HG03280 (cell line): Measurements from ENCODE around the gene KRTAP4-7.
"Not testable (repeated sequence)": the region's sequence is repeated elsewhere in the genome, so short reads cannot be mapped to it uniquely, and the experiment has no call there.

ENCODE experiments used
- ATAC-seq: cut with Tn5 transposase; IDR thresholded peaks from one replicate; pipeline ENCODE4 v1.9.1; 2021; ENCODE audit warnings: mild to moderate bottlenecking, moderate library complexity; ENCODE audit not compliant: unreplicated experiment

KRTAP4-7 gene

DNA sequence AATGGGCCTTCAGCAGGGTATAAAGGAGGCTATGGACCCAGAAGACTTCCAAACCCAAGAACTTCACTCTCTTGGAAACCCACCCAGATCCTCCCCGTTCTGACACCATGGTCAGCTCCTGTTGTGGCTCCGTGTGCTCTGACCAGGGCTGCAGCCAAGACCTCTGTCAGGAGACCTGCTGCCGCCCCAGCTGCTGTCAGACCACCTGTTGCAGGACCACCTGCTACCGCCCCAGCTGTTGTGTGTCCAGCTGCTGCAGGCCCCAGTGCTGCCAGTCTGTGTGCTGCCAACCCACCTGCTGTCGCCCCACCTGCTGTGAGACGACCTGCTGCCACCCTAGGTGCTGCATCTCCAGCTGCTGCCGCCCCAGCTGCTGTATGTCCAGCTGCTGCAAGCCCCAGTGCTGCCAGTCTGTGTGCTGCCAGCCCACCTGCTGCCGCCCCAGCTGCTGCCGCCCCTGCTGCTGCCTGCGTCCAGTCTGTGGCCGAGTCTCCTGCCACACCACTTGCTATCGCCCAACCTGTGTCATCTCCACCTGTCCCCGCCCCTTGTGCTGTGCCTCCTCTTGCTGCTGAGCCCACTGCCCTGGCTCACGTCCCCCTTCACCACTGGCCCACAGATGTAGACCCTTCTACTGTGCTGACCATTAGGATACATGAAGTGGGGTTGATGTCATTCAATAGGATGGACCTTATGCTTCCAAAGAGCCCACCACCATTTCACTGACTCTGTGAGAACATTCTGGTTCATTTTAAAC, at the start of gene KRTAP4-7:
Gene KRTAP4-7 (plus strand): TSS at position 51 of the 757 bp plus-strand sequence. CDS start 57 bp downstream, at position 108.
- not testable (repeated sequence) for ATAC-seq

DNA sequence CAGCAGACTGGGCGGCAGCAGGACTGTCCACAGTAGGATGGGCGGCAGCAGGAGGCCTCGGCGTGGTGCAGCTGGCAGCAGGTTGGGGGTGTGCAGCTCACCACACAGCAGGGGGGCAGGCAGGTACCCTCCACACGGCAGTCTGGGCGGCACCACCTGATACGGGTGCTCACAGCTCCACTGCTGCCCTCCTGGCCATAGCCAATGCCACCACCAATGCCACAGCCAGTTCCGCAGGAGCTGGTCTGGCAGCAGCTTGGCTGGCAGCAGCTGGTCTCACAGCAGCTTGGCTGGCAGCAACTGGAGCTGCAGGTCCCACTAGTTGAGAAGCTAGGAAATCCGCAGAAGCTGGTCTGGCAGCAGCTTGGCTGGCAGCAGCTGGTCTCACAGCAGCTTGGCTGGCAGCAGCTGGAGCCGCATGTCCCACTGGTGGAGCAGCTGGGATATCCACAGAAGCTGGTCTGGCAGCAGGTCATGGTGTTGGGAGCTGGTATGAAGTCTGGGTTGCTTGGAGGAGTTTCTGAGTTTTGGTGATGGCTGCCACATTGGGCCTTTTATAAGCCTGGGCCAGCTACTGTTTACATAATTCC, 49.5 kb upstream of the KRTAP4-7 start, which contains the start of gene KRTAP1-3:
Gene KRTAP1-3 (minus strand): TSS at position 529 of the 590 bp plus-strand sequence. CDS start 53 bp downstream, at position 476.
- not testable (repeated sequence) for ATAC-seq

DNA sequence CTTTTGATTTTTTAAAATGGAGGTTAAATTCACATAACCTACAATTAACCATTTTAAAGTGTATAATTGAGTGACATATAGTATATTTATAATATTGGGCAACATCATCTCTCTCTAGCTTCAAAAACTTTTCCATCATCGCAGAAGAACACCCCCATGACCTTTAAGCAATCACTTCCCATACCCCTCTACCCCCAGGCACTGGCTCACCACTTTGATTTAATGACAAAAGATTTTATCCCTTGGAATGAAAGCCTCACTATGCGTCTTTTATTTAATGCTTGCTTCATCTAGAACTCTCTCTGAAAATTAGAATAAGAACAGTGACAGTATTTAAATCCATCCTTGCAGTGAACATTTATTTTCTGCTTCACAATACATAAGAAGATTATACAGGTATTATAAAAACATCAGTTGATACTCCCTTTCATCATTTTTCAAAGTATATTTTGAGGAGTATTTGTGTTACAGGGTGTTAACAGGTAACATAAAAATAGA, 46.0 kb upstream of the KRTAP4-7 start:
- ATAC-seq = no peak

DNA sequence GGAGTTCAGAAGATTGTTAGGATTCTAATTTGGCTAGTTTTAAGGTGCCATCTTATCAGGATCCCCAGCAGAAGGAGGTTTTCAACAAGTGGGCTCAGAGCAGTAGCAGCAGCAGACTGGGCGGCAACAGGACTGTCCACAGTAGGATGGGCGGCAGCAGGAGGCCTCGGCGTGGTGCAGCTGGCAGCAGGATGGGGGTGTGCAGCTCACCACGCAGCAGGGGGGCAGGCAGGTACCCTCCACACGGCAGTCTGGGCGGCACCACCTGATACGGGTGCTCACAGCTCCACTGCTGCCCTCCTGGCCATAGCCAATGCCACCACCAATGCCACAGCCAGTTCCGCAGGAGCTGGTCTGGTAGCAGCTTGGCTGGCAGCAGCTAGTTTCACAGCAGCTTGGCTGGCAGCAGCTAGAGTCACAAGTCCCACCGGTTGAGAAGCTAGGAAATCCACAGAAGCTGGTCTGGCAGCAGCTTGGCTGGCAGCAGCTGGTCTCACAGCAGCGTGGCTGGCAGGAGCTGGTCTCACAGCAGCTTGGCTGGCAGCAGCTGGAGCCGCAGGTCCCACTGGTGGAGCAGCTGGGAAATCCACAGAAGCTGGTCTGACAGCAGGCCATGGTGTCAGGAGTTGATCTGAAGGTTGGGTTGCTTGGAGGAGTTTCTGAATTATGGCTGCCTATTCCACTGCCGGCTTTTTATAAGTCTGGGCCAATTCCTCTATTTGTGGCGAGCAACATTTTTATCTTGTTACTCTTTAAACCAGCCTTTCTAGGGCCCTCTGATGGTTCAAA, 43.0 kb upstream of the KRTAP4-7 start, which contains the start of gene KRTAP1-1:
Gene KRTAP1-1 (minus strand): TSS at position 668 of the 789 bp plus-strand sequence. CDS start 53 bp downstream, at position 615.
- not testable (repeated sequence) for ATAC-seq

DNA sequence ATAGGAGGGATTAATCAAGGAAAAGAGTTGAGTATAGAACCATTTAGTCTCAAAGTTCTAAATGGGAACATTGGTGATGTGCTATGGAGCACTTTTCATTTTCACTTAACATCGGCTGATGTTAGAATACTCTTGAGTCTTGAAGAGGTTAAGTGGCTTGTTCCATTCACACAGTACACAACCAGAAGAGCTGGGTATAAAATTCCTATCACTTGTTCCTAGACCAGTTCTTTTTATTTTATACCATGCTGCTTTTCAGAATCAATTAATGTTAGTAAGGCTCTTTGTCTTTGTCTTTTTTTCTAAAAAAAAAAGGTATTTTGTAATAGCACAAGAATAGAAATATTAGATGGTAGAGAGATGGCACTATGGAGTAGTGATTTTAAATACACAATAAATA, 41.0 kb upstream of the KRTAP4-7 start:
- ATAC-seq = no peak

DNA sequence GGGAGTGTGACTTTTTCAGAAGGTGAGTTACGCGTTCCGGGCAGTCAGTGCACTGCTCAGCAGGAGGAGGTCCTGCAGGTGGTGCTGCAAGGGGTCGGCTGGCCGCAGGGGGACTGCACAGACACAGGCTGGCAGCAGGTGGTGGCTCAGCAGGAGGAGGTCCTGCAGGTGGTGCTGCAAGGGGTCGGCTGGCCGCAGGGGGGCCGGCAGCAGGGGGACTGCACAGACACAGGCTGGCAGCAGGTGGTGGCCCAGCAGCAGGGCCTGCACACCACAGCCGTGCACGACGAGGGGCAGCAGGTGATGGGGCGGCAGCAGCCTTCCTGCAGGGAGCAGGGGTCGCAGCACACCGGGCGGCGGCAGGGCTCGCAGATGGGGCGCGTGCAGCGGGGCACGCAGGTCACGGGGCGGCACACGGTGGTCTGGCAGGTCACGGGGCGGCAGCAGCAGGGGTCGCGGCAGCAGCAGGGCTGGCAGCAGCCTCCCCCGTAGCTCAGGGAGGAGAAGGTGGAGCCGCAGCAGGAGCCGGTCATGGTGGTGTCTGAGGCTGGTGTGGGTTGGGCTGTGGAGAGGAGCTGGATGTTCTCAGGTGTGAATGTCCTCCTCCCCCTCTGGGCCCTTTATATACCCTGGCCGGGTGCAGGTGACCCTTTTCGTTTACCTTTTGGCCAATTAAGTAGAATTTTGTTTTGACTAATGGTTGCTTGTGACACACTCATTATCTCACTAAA, 37.0 kb upstream of the KRTAP4-7 start, which contains the start of gene KRTAP2-1:
Gene KRTAP2-1 (minus strand): TSS at position 582 of the 731 bp plus-strand sequence. CDS start 49 bp downstream, at position 533.
- not testable (repeated sequence) for ATAC-seq

DNA sequence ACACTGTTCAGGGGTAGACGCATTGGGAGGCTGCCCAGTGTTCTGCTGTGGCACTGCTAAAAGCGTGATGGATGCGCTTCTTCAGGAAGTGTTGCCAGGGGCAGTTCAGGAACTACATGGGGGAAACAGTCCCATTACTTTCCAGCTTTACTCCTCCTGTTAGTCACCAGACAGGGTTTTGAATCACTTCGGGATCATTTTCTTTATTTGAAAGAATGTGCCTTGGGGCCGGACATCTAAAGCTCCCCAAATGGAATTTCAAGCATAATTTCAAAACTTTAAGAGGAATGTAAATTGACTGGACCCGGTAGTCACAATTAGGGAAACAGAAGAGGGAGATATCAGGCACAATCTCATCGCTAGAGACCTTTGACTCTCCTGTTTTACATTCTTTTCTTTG, 35.5 kb upstream of the KRTAP4-7 start:
- ATAC-seq = no peak

DNA sequence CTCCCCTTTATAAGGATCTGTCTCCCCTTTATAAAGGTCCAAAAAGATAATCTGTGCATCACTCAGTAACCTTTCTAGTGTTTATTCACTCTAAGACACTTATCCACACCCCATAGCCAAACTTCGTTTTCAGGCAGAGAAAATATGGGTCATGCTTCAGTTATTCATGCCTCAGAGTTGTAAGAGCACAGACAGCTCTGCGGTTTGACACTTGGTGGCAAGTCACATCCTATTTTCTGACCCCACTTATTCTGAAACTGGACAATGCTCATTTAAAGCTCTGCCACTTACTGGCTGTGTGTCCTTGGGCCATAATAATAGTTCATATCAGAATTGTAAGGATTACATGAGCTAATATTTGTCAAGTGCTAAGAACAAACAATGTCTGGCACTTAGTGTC, 34.8 kb upstream of the KRTAP4-7 start:
- ATAC-seq = no peak

DNA sequence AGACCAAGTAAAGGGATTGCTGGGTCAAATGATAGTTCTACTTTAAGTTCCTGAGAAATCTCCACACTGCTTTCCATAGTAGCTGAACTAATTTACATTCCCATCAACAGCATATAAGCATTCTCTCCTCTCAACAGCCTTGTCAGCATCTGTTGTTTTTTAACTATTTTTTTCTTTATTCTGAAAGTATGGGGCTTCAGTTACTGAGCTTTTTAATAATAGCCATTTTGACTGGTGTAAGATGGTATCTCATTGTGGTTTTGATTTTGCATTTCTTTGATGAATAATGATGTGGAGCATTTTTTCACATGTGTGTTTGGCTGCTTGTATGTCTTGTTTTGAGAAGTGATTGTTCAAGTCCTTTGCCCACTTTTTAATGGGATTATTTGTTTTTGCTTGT, 31.4 kb upstream of the KRTAP4-7 start:
- no peak for ATAC-seq

DNA sequence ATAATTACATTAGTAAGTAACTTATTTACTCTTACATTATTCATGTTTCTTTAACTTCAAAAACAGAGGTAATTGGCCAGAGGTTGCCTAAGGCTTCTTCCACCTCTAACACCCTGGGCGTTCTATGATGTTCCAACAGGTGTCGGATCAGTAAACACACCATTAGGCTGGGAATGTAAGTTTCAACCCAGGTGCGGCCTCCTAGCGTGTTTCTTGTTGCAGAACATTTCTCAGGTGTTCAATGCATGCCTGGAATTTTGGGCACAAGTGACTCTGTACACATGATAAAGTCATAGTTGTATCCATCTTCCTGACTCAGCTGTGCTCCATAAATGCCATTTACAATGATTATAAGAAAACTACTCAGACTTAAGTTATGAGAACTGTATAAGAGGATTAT, 29.9 kb upstream of the KRTAP4-7 start:
- no peak for ATAC-seq

DNA sequence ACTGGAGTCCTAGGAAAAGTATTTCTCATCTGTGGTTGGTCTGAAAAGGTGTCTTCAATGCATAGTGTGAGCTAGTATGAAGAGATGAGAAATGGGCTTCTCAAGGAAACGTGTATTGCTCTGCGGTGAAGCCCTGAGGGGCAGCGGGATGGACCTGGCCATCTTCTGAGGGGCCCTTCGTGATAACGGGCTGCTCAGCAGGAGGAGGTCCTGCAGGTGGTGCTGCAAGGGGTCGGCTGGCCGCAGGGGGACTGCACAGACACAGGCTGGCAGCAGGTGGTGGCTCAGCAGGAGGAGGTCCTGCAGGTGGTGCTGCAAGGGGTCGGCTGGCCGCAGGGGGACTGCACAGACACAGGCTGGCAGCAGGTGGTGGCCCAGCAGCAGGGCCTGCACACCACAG, 29.4 kb upstream of the KRTAP4-7 start:
- not testable (repeated sequence) for ATAC-seq

DNA sequence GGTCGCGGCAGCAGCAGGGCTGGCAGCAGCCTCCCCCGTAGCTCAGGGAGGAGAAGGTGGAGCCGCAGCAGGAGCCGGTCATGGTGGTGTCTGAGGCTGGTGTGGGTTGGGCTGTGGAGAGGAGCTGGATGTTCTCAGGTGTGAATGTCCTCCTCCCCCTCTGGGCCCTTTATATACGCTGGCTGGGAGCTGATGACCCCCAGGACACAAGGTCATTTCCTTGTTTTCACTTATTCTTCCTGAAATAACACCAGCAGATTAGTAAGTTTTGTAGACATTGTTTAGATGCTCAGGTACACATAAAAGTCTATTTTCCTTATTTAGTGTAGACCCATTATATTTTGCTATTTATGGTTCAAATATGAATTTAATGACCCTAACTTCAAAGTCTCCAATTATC, 28.8 kb upstream of the KRTAP4-7 start, which contains the start of gene KRTAP2-2:
Gene KRTAP2-2 (minus strand): TSS at position 101 of the 400 bp plus-strand sequence. CDS start 19 bp downstream, at position 82.
- ATAC-seq = not testable (repeated sequence)

DNA sequence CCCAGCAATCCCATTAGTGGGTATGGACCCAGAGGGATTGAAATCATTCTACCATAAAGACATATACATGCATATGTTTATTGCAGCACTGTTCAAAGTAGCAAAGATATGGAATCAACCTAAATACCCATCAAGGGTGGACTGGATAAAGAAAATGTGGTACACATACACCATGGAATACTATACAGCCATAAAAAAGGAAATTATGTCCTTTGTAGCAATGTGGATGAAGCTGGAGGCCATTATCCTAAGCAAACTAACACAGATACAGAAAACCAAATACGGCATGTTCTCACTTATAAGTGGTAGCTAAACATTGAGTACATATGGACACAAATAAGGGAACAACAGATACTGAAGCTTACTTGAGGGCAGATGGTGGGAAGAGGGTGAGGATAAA, 26.4 kb upstream of the KRTAP4-7 start:
- ATAC-seq = no peak

DNA sequence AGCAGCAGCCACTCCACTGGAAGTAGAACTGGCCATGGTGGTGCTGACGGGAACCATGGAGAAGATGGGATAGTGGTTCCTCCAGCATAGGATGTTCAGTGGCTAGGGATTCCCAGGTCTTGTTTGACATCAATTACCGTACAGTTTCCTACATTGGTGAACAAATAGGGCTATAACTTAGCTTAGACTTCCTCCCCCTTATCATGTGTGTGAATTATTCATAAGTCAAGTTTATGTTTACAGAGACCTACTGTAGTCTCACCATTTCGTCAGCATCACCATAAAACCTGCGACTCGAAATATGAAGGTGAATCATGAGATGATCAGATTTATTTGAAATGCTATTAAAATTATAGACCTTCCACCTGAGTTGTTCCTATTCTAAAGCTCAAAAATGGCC, 25.2 kb upstream of the KRTAP4-7 start:
- ATAC-seq = no peak

DNA sequence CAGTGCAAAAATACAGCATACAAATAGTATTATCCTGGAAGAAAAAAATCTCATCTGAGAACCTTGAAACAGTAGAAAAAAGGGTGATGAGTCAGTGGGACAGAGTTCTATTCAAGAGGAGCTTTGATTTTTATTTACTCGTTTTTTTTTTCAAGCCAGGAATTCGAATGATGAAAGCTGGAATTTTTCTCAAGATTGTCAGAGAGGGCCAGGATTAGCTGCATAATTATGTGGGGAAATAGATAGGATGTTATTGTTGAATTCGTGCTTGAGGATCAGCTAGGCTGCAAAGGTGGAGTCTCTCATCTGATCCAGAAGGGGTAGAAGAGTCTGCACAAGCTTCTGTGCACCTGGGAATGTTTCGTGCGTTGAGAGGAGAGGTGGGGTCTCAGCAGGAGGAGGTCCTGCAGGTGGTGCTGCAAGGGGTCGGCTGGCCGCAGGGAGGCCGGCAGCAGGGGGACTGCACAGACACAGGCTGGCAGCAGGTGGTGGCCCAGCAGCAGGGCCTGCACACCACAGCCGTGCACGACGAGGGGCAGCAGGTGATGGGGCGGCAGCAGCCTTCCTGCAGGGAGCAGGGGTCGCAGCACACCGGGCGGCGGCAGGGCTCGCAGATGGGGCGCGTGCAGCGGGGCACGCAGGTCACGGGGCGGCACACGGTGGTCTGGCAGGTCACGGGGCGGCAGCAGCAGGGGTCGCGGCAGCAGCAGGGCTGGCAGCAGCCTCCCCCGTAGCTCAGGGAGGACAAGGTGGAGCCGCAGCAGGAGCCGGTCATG, 24.5 kb upstream of the KRTAP4-7 start:
- ATAC-seq = not testable (repeated sequence)

DNA sequence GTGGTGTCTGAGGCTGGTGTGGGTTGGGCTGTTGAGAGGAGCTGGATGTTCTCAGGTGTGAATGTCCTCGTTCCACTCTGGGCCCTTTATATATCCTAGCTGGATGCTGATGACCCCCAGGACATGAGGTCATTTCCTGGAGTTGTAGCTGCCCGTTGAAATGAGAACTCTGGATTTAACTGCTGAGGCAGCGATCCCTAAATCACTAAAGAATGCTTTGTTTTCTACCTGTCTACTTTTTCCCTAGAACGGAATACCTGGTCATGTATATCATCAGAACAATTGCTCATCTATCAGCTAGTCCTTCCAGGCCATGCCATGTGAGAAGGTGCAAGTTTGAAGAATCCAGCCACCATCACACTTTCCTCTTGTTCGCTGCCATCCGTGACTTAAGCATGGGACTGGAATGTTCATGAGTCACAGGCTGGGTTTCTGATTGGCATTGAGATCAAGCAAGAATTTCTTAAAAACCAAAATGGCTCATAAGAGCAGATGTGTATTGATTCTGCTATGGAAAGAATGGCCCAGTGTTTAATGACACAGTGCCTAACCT, 23.8 kb upstream of the KRTAP4-7 start, which contains the start of gene KRTAP2-3:
Gene KRTAP2-3 (minus strand): TSS at position 63 of the 553 bp plus-strand sequence. CDS start 64 bp downstream, outside the sequence.
- ATAC-seq = no peak

DNA sequence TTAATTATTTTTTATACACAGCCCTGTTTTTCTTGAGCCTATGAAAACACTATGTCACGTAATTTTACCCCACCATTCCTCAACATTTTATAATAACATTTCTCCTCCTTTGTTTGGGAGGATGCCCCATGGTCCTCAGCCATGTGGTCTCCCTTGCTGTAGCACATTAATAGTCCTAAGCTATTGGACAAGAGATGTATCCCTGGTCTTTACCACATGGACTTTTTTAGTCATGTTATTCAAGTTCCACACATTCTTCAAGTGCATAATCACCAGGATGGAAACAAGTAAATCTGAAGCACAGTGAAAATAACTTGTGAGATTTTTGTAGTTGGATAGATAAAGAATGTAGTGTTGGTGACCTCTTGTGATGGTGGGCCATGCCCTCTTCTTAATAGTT, 22.0 kb upstream of the KRTAP4-7 start:
- ATAC-seq = no peak

DNA sequence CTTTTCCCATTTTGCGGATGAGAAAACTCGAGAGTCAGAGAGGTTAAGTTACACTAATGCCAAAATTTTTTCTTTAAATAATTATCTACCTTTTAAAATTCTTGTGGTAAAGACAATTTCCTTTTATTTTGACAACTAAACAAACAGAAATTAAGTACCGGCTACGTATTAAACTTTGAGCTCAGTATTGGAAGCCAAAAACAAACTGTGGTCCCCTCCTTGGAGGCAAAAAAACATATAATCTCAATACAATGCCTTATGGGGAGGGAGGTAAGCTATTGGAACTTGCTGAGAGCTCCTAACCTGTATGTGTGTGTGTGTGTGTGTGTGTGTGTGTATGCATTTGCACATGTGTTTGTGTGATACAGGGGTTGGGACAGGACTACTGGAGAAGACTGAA, 20.5 kb upstream of the KRTAP4-7 start:
- ATAC-seq = no peak

DNA sequence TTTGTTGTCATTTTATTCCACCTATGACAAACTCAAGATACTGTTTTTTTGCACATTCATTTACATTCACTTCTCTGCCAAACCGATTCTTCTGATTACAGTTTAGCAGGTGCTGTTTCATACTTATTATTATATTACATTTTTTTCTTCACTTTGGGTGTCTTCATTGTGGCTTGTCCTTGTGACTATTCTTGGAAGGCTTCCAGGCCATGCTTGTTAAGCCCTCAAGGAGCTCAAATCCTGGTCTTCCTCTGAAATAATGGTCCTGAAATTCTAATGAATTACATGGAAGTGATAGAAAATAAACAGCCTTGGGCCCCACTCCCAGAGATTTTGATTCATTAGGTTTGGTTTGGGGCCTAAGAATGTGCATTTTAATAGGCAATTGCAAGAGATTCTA, 19.6 kb upstream of the KRTAP4-7 start:
- ATAC-seq = no peak
